GM21423 (cell line): ENCODE data around the gene ACIN1.
A peak's percentile ranks its signal among the peaks of the same experiment; 100 is the strongest.

ENCODE experiments used
- ATAC-seq: cut with Tn5 transposase; IDR thresholded peaks from one replicate; pipeline ENCODE4 v1.9.1; 2021; ENCODE audit warnings: mild to moderate bottlenecking, moderate library complexity; ENCODE audit not compliant: unreplicated experiment

Gene ACIN1, protein sequence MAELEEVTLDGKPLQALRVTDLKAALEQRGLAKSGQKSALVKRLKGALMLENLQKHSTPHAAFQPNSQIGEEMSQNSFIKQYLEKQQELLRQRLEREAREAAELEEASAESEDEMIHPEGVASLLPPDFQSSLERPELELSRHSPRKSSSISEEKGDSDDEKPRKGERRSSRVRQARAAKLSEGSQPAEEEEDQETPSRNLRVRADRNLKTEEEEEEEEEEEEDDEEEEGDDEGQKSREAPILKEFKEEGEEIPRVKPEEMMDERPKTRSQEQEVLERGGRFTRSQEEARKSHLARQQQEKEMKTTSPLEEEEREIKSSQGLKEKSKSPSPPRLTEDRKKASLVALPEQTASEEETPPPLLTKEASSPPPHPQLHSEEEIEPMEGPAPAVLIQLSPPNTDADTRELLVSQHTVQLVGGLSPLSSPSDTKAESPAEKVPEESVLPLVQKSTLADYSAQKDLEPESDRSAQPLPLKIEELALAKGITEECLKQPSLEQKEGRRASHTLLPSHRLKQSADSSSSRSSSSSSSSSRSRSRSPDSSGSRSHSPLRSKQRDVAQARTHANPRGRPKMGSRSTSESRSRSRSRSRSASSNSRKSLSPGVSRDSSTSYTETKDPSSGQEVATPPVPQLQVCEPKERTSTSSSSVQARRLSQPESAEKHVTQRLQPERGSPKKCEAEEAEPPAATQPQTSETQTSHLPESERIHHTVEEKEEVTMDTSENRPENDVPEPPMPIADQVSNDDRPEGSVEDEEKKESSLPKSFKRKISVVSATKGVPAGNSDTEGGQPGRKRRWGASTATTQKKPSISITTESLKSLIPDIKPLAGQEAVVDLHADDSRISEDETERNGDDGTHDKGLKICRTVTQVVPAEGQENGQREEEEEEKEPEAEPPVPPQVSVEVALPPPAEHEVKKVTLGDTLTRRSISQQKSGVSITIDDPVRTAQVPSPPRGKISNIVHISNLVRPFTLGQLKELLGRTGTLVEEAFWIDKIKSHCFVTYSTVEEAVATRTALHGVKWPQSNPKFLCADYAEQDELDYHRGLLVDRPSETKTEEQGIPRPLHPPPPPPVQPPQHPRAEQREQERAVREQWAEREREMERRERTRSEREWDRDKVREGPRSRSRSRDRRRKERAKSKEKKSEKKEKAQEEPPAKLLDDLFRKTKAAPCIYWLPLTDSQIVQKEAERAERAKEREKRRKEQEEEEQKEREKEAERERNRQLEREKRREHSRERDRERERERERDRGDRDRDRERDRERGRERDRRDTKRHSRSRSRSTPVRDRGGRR

GRCh38 chr14:23094666-23095195 lies at the start of gene ACIN1:
Gene ACIN1 (minus strand): TSS chr14:23095136. CDS start chr14:23095112, 24 bp downstream.
- ATAC-seq, result peak; percentile 33

GRCh38 chr14:23143911-23144310 lies 49.0 kb upstream of the ACIN1 start:
- ATAC-seq, result no peak

DNA sequence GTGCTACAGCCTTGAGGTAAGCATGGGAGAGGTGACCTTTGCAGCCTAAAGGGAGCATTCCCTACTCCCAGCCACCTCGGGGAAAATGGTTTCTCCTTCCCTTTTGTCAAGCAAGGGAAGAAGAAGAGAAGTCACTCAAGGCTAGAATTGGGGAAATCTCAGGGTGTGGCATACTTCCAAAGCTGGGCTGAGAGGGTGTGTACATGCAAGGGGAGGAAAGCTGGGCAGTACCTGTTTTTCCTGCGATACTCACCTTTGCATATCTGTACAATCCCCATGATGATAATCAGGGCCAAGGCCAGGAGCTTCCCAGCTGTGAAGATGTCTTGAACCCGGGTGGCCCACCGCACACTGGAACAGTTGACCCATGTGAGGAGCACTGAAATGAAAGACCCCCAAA lies 47.9 kb upstream of the ACIN1 start:
- no peak for ATAC-seq

GRCh38 chr14:23141706-23142444 lies 46.9 kb upstream of the ACIN1 start:
- no peak for ATAC-seq

DNA sequence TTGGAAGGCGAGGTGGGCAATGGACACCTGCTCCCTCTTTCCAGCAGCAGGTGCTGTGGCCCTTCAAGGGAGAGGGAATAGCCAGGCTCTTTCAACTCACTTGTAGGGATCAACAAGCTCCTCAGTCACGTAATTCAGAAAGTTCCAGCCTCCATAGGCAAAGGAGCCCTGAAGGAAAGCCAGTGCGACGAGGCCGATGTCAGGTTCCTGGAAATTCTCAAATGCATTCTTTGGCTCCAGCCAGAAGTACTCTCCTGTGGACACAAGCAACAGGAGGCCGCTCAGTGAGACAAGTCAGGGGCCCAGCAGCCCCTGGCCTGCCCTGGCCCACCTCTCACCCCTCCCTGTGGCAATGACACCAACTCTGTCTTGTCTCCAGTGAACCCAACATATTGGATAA lies 45.4 kb upstream of the ACIN1 start:
- no peak for ATAC-seq

- ATAC-seq, result no peak
Observed at GRCh38 chr14:23139874-23140273, 44.9 kb upstream of the ACIN1 start.

GRCh38 chr14:23137813-23138535 lies 43.0 kb upstream of the ACIN1 start:
- no peak for ATAC-seq

DNA sequence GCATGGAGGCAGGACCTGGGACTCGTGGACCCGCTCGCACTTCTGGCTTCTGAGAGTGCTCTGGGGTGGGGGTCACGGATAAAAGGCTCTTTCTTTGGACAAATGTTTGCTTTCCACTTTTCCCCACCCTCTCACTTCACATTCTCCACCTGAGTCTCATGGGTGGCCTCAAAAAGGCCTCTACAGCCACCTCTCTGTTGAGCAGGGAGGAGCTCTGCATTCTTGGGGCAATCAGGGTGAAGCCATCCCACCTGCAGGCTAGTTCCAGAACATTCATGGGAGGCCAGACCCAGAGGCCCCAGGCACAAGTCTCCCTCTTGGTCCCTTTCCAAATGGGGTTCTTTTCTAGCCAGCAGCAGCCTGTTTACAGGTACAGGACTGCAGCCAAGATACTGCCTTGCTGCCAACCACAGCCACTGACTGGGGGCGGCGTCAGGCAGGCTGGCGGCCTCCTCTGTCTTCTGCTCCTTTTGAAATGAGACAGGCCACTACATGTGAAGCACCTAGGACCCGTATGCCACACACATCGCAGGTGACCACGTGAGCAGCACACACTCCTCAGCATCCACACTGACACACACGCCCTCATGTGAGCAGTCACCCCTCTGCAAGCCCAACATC lies 42.4 kb upstream of the ACIN1 start:
- no peak for ATAC-seq

DNA sequence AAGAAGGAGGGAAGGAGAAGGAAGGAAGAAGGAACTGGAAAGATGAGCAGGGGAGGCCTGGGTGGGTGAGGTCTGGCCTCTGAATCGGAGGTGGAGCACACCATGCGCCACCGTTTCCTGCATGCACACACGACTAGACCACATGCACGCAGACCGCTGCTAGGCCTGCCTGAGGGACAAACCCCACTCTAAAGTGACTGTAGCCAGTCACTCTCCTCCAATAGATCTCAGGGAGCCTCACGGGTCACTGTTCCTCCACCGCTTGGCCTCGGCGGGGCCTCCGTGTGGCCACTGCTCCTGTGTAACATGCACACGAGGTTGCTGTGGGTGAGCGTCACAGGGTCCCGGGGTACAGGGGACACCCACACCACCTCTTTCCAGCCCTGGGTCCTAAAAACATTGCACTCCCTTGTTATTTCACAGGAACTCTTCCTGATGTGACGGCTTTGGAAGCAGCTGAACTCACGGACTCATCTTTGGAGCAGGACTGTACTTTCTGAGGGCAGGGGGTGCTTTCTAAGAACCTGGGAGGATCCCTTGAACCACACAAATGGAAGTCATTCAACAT lies 41.7 kb upstream of the ACIN1 start:
- no peak for ATAC-seq

- no peak for ATAC-seq
Observed at GRCh38 chr14:23132970-23133369, 38.0 kb upstream of the ACIN1 start.

- ATAC-seq, result no peak
Observed at GRCh38 chr14:23131482-23131881, 36.5 kb upstream of the ACIN1 start.

DNA sequence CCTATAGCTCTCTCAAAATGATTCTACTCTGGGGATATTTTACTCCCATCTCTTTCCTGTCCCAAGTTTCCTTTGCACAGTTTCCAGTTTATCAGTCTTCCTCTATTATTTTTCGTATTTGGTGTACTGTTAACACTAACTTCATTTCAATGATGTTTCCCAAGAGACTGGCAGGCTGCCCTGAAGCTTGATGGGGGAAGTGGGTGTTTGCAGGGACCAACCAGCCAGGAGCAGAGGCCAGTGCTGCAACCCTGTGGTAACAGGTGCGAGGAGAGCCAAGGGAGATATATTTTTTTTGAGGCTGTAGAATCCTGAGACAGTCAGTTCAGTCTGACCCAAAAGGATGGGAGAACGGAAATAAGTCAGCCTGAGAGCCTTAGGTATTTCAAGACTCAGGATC lies 35.9 kb upstream of the ACIN1 start:
- ATAC-seq, result no peak

DNA sequence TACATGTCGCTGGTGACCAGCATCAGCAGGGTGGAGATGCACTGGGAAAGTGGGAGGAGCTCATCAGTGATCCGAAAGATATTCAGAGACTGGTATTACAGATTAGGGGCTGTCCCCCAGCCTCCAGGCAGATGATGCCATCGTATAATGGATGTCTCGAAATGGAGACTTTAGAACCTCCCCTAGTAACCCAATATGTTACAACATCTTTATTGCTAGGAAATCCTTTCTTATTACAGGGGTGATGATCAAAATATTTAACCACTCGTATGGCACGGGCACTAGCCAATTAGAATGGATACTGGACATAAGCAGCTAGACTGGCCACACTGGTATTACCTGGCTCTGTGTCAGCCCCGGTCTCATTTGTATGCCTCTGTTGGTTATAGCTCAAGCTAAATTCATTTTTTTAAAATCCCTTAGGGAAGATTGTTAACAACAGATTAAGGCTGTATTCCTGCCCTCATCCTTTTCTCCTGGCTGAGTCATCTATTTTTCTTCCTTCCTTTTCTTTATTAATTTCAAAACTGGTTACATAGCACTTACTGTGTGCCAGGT lies 34.9 kb upstream of the ACIN1 start:
- ATAC-seq, result no peak

- no peak for ATAC-seq
Observed at GRCh38 chr14:23128969-23129758, 34.2 kb upstream of the ACIN1 start.

DNA sequence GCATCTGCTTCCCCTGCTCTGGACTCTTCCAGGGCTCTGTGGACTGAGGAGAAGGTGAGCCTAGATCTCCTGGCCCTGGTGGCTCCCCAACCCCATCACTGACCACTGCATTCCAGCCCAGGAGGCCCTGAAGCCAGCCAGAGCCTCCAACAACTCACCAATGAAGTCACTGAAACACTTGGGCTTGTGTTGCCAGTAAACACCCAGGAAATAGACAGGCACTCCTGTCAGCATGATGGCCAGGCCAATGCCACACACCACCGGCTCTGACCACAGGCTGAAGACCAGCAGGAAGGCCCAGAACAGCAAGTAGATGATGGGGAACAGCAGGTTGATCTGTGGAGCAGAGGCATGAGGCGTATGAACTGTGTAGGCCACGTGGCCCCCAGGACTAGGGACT lies 32.9 kb upstream of the ACIN1 start:
- ATAC-seq, result no peak

DNA sequence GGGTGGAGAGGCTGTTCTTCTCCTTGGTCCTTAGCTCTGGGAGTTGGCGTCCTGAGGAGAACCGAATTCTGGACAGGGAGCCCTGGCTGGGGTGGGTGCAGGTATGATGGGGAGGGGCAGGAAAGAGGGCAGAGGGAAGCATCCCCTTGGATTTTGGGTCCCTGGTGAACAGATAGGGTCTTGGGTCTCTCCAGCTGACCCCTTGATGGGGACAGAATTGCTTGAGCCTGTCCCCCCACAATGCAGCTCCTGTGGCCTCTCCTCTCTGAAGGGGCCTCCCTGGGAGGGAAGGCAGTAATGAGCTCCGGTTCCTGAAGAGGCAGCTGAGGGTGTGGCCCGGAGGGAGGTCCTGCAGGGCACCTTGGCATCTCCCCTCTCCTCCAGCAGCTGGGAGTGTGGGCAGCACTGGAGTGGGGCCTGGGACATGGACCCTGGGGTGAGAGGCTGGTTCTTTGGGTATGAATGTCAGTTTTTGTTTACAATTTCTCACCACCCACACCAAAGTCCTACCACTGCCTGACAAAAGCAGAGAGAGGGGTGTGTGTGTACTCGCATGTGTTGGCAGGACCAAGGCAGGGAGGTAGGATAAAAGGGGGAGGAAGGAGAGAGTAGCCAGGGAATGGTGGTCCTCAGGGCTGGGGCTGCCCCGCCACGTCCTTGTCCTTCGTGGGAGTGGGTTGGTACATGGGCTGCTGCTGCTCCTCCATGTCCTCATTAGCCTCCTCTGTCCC lies 31.8 kb upstream of the ACIN1 start:
- ATAC-seq, result no peak

DNA sequence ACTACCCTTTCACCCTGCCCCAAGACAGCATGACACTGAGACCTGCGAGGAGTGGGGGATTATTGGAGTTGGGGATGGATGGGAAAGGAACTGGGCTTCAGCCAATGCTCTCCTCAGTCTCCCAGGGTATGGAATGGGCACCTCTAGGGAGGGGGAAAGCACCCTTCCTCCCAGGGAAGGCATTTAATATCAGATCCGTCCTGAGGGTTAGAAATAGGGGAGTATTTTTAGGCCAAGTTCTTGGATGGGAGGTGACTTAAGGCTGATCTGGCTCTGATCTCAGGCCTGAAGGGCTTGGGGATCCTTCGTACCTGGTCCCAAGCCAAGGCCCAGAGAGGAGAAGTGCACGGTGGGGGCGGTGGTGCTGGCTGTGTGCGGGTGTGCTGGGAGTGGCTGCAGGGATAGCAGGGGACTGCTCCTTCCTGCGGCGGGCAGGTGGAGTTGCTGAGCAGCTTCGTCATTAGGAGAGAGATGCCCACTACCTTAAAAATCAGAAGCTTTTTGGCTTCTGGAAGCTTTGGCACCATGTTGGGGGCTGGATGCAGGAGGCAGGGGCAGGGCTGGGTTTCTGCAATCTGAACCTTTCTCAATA lies 31.1 kb upstream of the ACIN1 start:
- no peak for ATAC-seq
